Lower lobe of right lung (tissue), 2 donors: ENCODE results near the gene LRRC17. TPM values are rescaled to one million over a fixed set of nuclear protein-coding genes. Genes with fewer than 3 reads are reported as not detected.
"Not testable (repeated sequence)": the region's sequence is repeated elsewhere in the genome, so short reads cannot be mapped to it uniquely, and the experiment has no call there.

Experiments used
- ATAC-seq, 2 donors: fragments of 200-7000 bp; cut with Tn5 transposase; one replicate each; pipeline ENCODE4 v1.9.1; 2020 to 2022; ENCODE audit warnings: mild to moderate bottlenecking in 2 of 2, moderate library complexity in 2 of 2
- DNase-seq: peaks from one replicate; pipeline ENCODE4 v3.0.0-alpha.2; 2020
- H3K27ac ChIP-seq: fragments of 200-600 bp; one replicate; pipeline ENCODE4 v1.8.0; 2022
- H3K27me3 ChIP-seq: fragments of 200-600 bp; one replicate; pipeline ENCODE4 v1.8.0; 2022; ENCODE audit warnings: low read depth
- H3K36me3 ChIP-seq: fragments of 200-600 bp; one replicate; pipeline ENCODE4 v1.8.0; 2022; ENCODE audit warnings: mild to moderate bottlenecking
- H3K4me1 ChIP-seq: fragments of 200-600 bp; one replicate; pipeline ENCODE4 v1.8.0; 2022
- H3K4me3 ChIP-seq: fragments of 200-600 bp; one replicate; pipeline ENCODE4 v1.8.0; 2022; ENCODE audit warnings: mild to moderate bottlenecking
- H3K9me3 ChIP-seq: fragments of 200-600 bp; one replicate; pipeline ENCODE4 v1.8.0; 2022
- intact Hi-C: fragments of 100-400 bp; cut with DNase I; formaldehyde crosslinking; loops from one replicate; pipeline ENCODE4 v1.11.0; 2022
- total RNA-seq: library from RNA; stranded (reverse); fragmentation: NEBNext Ultra II Directional; extraction: Animal tissue kit (Norgen Biotek cat#: 25700); gene quantifications from one replicate; pipeline ENCODE4 v1.2.1, GENCODE V29; 2021
- TF ChIP-seq, protein P1 (sequence below): fragments of 200-600 bp; IDR thresholded peaks from one replicate; pipeline ENCODE4 v1.8.0; 2022; ENCODE audit warnings: antibody characterized with exemption, mild to moderate bottlenecking
- donor health status: DM: no; HTN: yes; CAD: no; lungs with severe emphysema.

Gene LRRC17
- total RNA-seq, 1 donor from 2014 or later = 1.5 TPM

DNA sequence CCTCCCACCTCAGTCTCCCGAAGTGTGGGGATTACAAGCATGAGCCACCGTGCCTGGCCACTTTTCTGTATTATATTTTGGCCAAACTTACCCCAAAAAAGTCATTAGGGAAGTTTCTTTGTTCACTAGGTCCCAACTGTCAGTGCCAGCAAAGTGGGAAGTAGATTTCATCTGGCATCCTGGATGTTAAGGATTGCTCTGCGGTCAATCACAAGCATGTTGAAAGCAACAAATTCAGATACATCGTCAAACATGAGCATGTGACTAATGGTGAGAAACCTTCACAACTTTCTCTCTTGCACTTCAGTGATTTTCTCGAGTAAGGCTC lies 14.3 kb upstream of the LRRC17 start:
- H3K27ac ChIP-seq = no peak overlapping the region
- DNase-seq (no peak), ATAC-seq (peak in 1 of 2 donors; percentile 42)
- no peaks in the 10 kb centered on the region for H3K9me3 ChIP-seq
- TF ChIP-seq, protein P1, sequence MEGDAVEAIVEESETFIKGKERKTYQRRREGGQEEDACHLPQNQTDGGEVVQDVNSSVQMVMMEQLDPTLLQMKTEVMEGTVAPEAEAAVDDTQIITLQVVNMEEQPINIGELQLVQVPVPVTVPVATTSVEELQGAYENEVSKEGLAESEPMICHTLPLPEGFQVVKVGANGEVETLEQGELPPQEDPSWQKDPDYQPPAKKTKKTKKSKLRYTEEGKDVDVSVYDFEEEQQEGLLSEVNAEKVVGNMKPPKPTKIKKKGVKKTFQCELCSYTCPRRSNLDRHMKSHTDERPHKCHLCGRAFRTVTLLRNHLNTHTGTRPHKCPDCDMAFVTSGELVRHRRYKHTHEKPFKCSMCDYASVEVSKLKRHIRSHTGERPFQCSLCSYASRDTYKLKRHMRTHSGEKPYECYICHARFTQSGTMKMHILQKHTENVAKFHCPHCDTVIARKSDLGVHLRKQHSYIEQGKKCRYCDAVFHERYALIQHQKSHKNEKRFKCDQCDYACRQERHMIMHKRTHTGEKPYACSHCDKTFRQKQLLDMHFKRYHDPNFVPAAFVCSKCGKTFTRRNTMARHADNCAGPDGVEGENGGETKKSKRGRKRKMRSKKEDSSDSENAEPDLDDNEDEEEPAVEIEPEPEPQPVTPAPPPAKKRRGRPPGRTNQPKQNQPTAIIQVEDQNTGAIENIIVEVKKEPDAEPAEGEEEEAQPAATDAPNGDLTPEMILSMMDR = no peak
- H3K4me1 ChIP-seq = peaks cover 12% of the 10 kb centered on the region
- H3K36me3 ChIP-seq = no peaks in the 10 kb centered on the region
- intact Hi-C loops = no loop called here
- no peak overlapping the region for H3K4me3 ChIP-seq
- no peaks in the 10 kb centered on the region for H3K27me3 ChIP-seq

DNA sequence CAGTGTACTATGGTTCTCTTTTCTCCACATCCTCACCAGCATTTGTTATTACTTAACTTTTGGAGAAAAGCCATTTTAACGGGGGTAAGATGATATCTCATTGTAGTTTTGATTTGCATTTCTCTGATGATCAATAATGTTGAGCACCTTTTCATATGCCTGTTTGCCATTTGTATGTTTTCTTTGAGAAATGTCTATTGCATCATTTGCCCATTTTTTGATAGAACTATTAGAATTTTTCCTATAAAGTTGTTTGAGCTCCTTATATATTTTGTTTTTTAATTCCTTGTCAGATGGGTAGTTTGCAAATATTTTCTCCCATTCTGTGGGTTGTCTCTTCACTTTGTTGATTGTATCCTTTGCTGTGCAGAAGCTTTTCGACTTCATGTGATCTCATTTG lies 10.7 kb upstream of the LRRC17 start:
- H3K27me3 ChIP-seq, DNase-seq, H3K27ac ChIP-seq, H3K9me3 ChIP-seq, intact Hi-C loops, ATAC-seq, H3K36me3 ChIP-seq, H3K4me3 ChIP-seq: not testable (repeated sequence)
- peaks cover 12% of the 10 kb centered on the region for H3K4me1 ChIP-seq

DNA sequence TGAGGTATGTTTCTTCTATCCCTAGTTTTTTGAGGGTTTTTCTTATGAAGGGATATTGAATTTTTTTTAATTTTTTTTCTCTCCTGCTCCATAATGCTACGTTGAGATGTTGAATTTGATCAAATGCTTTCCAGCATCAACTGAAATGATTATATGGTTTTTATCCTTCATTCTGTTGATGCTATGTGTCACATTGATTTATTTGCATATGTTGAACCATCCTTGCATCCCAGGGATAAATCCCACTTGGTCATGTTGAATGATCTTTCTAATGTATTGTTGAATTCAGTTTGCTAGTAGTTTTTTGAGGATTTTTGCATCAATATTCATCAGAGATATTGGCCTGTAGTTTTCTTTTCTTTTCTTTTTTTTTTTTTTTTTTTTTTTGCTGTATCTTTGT lies 9.2 kb upstream of the LRRC17 start:
- intact Hi-C loops, H3K9me3 ChIP-seq, DNase-seq, ATAC-seq, H3K27me3 ChIP-seq, H3K4me1 ChIP-seq, H3K4me3 ChIP-seq, H3K36me3 ChIP-seq, H3K27ac ChIP-seq: not testable (repeated sequence)

DNA sequence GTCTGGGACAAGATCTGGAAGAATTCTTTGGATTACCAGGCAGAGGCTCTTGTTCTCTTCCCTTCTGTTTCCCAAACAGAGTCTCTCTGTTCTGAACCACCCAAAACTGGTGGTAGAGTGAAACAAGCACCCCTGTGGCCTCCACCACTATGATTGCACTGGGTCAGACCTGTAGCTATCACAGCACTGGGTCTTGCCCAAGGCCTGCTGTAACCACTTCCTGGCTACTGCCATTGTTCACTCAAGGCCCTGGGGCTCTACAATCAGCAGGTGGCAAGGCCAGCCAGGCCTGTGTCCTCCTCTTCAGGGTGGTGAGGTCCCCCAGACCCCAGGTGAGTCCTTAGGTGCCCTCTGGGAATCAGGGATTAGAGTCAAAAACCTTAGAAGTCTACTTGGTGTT lies 4.1 kb upstream of the LRRC17 start:
- ATAC-seq = no peak
- Histone ChIP-seq H3K9me3 (no peaks in the 10 kb centered on the region), H3K4me3 (no peak overlapping the region), H3K27me3 (no peaks in the 10 kb centered on the region), H3K27ac (no peak overlapping the region), H3K36me3 (no peaks in the 10 kb centered on the region), H3K4me1 (peaks cover 4% of the 10 kb centered on the region)
- TF ChIP-seq, protein P1 = no peak
- no peak for DNase-seq
- intact Hi-C loops = no loop called here

DNA sequence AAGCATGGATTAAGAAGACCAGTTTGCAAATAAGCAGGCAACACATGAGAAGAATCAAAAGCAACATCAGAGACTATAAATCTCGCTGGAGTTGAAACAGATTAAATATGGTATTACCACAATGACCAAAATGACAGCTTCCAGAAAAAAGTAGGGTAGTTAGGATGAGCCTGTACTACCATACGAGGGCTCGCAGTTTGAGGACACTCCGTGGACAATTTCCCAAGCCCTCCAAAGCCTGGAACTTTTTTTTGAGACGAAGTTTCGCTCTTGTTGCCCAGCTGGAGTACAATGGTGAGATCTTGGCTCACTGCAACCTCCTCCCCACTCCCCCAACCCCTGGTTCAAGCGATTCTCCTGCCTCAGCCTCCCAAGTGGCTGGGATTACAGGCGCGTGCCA lies 1.0 kb downstream of the LRRC17 start:
- Histone ChIP-seq H3K9me3 (no peaks in the 10 kb centered on the region), H3K27me3 (no peaks in the 10 kb centered on the region), H3K27ac (no peak overlapping the region), H3K4me3 (no peak overlapping the region), H3K36me3 (no peaks in the 10 kb centered on the region), H3K4me1 (peaks cover 4% of the 10 kb centered on the region)
- no peak for ATAC-seq
- TF ChIP-seq, protein P1 = no peak
- DNase-seq = no peak
- intact Hi-C loops = no loop called here

DNA sequence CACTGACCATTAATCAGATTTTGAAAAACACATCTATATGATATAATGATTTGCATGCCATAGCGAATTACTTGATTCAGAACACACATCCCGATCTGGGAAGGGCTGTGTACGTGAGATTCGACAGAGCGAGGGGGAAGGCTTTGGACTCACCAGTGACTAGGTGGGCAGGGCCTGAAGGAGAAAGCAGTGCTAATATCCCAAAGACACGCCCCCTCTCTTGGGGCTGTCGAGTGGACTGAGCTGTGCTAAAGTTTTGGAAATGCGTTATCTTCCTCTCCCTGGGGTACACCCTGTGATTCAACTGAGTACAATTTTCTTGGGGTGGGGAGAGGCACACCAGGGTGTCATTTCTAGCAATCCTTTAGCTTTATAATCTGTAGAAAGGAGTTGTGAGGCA lies 1.8 kb downstream of the LRRC17 start:
- ATAC-seq = peak; percentile 43 to 57
- no peak overlapping the region for H3K27ac ChIP-seq

More for the DNA sequence above, 1.8 kb downstream of the LRRC17 start:
- TF ChIP-seq, protein P1 = no peak
- intact Hi-C loops = no loop called here
- Histone ChIP-seq H3K27me3 (no peaks in the 10 kb centered on the region), H3K4me1 (peaks cover 4% of the 10 kb centered on the region), H3K9me3 (no peaks in the 10 kb centered on the region), H3K4me3 (no peak overlapping the region), H3K36me3 (no peaks in the 10 kb centered on the region)
- DNase-seq = no peak
